IMR-90 (cell line): ENCODE data around the gene FLACC1.

Experiments used
- BHLHE40 ChIP-seq: fragments of 150-350 bp; IDR thresholded peaks from 2 replicates; pipeline ENCODE4 v1.6.1; 2016; ENCODE audit warnings: mild to moderate bottlenecking, low read depth, low read length
- CTCF ChIP-seq: conservative IDR thresholded peaks from 2 replicates; pipeline ENCODE4 v1.5.1; 2012; ENCODE audit warnings: mild to moderate bottlenecking, low read depth, low read length, improper control_type of control experiment
- POLR2A ChIP-seq: IDR thresholded peaks from 2 replicates; pipeline ENCODE4 v1.6.1; 2012; ENCODE audit warnings: mild to moderate bottlenecking, low read depth, low read length
- RFX5 ChIP-seq: IDR thresholded peaks from 2 replicates; pipeline ENCODE4 v1.8.0; 2012; ENCODE audit warnings: low read depth, mild to moderate bottlenecking, low read length, moderate library complexity
- SMC3 ChIP-seq: fragments of 150-350 bp; IDR thresholded peaks from 2 replicates; pipeline ENCODE4 v1.6.1; 2016; ENCODE audit warnings: low read depth, mild to moderate bottlenecking, antibody characterized with exemption, low read length, moderate library complexity

GRCh38 chr2:201402651-201403562 lies 45.8 kb upstream of the FLACC1 start:
- TF ChIP-seq CTCF (no peak), POLR2A (no peak), BHLHE40 (no peak), RFX5 (no peak), SMC3 (no peak)
